ENCODE data around the gene PCGF1.

- TF ChIP-seq CTCF (IDR thresholded peaks at IDR 0.05), result no peak
- TF ChIP-seq EP300 (IDR thresholded peaks at IDR 0.05), result no peak
- no peak for TF ChIP-seq POLR2AphosphoS5 (IDR thresholded peaks at IDR 0.05)
- no peak for TF ChIP-seq POLR2A (IDR thresholded peaks at IDR 0.05)
Observed at GRCh38 chr2:74536166-74536950, 28.9 kb upstream of the PCGF1 start.
